Gastroesophageal sphincter (tissue), 4 donors: ENCODE data around the gene CHTOP. TPM values are rescaled to one million over a fixed set of nuclear protein-coding genes. Genes with fewer than 3 reads are reported as not detected.

Experiments used
- ATAC-seq: fragments of 150-250 bp; one replicate; pipeline ENCODE4 v1.9.1; 2016; ENCODE audit warnings: mild to moderate bottlenecking, moderate library complexity
- H3K27ac ChIP-seq, 4 donors: fragments of 200-600 bp; sonication (generic) in 3 of 4; 1 replicate in 3 of 4; 2 replicates in 1 of 4; pipeline ENCODE4 v1.5.1; 2016 to 2019
- H3K27me3 ChIP-seq: fragments of 200-600 bp; sonication (generic); one replicate; pipeline ENCODE4 v1.5.1; 2019
- H3K36me3 ChIP-seq, 2 donors: fragments of 200-600 bp; sonication (generic); one replicate each; pipeline ENCODE4 v1.5.1; 2019; ENCODE audit warnings: control low read depth in 1 of 2
- H3K4me1 ChIP-seq, 3 donors: fragments of 200-600 bp; sonication (generic); 1 replicate in 2 of 3; 2 replicates in 1 of 3; pipeline ENCODE4 v1.5.1; 2016 to 2019; ENCODE audit warnings: control low read depth in 2 of 3
- H3K4me3 ChIP-seq, 2 donors: fragments of 200-600 bp; sonication (generic); one replicate each; pipeline ENCODE4 v1.5.1; 2019; ENCODE audit warnings: mild to moderate bottlenecking in 1 of 2, moderate library complexity in 1 of 2
- H3K9me3 ChIP-seq, 3 donors: fragments of 200-600 bp; sonication (generic); one replicate each; pipeline ENCODE4 v1.5.1; 2017 to 2019; ENCODE audit warnings: control low read depth in 2 of 3
- EP300 ChIP-seq: sonication (generic); formaldehyde crosslinking; IDR thresholded peaks from one replicate; pipeline ENCODE4 v1.6.1; 2017; ENCODE audit warnings: antibody characterized with exemption, mild to moderate bottlenecking
- POLR2A ChIP-seq, 2 donors: fragments of 450-650 bp; IDR thresholded peaks; one replicate each; pipeline ENCODE4 v1.6.1; 2017; ENCODE audit warnings: antibody characterized with exemption in 2 of 2, mild to moderate bottlenecking in 2 of 2, moderate library complexity in 1 of 2
- POLR2AphosphoS5 ChIP-seq: sonication (generic); formaldehyde crosslinking; IDR thresholded peaks from one replicate; pipeline ENCODE4 v1.6.1; 2017; ENCODE audit warnings: antibody characterized with exemption
- WGBS, 2 donors: methylation state at CpG; one replicate each; pipeline ENCODE4 v1.1.5; 2018; ENCODE audit warnings: low coverage in 1 of 2; 5-methylcytosine and 5-hydroxymethylcytosine counted together
- total RNA-seq, 4 donors: library from RNA; depleted of rRNA; stranded (reverse); fragments of >200 nt; gene quantifications; one replicate each; pipeline ENCODE4 v1.1.0, GENCODE V29; 2016
- TF ChIP-seq, protein P1 (sequence below), 4 experiments: fragments of 200-600 bp in 2 of 4; fragments of 450-650 bp in 2 of 4; sonication (generic) in 1 of 4; IDR thresholded peaks; one replicate each; pipeline ENCODE4 v1.5.1; 2017 to 2019; ENCODE audit warnings: antibody characterized with exemption in 4 of 4, mild to moderate bottlenecking in 2 of 4, moderate library complexity in 2 of 4

CHTOP gene
- total RNA-seq, 4 donors from 2014 or later, result 33.7 to 57.0 (median 42.2) TPM

DNA sequence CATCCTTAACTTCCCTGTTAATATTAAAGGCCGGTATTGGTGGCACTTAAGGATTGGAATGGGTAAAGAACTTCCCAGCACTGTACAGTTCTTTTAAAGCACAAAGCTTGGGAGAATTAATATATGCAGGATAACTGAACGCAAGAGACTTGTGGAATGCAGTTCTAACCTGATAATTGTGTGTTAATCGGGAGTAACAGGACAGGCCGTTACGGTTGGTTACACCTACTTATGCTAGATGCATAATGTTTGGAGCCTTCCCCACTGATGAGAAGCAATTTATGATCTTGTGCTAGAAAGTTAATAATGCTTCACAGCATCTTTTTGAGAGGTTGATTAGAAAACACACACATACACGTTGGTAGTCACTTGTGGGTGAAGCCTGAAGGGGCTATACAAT lies 7.0 kb downstream of the CHTOP start:
- ATAC-seq, result no peak
- TF ChIP-seq POLR2A (IDR thresholded peaks at IDR 0.05) (no peak), EP300 (no peak), POLR2AphosphoS5 (no peak)
- TF ChIP-seq, protein P1, sequence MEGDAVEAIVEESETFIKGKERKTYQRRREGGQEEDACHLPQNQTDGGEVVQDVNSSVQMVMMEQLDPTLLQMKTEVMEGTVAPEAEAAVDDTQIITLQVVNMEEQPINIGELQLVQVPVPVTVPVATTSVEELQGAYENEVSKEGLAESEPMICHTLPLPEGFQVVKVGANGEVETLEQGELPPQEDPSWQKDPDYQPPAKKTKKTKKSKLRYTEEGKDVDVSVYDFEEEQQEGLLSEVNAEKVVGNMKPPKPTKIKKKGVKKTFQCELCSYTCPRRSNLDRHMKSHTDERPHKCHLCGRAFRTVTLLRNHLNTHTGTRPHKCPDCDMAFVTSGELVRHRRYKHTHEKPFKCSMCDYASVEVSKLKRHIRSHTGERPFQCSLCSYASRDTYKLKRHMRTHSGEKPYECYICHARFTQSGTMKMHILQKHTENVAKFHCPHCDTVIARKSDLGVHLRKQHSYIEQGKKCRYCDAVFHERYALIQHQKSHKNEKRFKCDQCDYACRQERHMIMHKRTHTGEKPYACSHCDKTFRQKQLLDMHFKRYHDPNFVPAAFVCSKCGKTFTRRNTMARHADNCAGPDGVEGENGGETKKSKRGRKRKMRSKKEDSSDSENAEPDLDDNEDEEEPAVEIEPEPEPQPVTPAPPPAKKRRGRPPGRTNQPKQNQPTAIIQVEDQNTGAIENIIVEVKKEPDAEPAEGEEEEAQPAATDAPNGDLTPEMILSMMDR (IDR thresholded peaks at IDR 0.05), result no peak
- H3K9me3 ChIP-seq, result no peaks in the 10 kb centered on the region

DNA sequence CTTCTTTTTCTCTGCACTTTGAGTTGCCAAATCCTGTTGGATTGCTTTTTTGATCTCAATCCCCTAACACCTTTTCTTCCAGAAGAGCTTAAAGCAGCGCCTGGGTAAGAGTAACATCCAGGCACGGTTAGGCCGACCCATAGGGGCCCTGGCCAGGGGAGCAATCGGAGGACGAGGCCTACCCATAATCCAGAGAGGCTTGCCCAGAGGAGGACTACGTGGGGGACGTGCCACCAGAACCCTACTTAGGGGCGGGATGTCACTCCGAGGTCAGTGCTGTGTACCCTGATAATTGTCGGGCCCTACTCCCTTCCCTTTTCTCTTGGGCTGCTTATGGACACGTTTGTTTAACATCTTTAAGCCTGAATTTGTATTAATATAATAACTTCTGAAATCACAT lies 8.3 kb downstream of the CHTOP start:
- Histone ChIP-seq H3K4me1 (peaks cover 0 to 66% (median 8%) of the 10 kb centered on the region in 3 donors), H3K9me3 (no peaks in the 10 kb centered on the region), H3K36me3 (peaks cover 0 to 100% of the 10 kb centered on the region in 2 donors), H3K27me3 (no peaks in the 10 kb centered on the region), H3K4me3 (no peak overlapping the region), H3K27ac (no peak overlapping the region)
- TF ChIP-seq, protein P1 (IDR thresholded peaks at IDR 0.05), result no peak
- TF ChIP-seq POLR2AphosphoS5 (no peak), EP300 (no peak)
- 73 to 79% methylated on average over 8 of the region's 11 CpGs for WGBS, 2 donors
- no peak for ATAC-seq

More for the DNA sequence above, 7.0 kb downstream of the CHTOP start:
- H3K36me3 ChIP-seq, result peaks cover 0 to 100% of the 10 kb centered on the region in 2 donors
- H3K27ac ChIP-seq, result peak overlapping the region in 1 of 4 donors; percentile 26
- WGBS, 2 donors, result 53 to 61% methylated on average over 6 of the region's 6 CpGs
- no peak overlapping the region for H3K4me3 ChIP-seq
- H3K4me1 ChIP-seq, result peaks cover 0 to 79% (median 9%) of the 10 kb centered on the region in 3 donors
- H3K27me3 ChIP-seq, result no peaks in the 10 kb centered on the region

DNA sequence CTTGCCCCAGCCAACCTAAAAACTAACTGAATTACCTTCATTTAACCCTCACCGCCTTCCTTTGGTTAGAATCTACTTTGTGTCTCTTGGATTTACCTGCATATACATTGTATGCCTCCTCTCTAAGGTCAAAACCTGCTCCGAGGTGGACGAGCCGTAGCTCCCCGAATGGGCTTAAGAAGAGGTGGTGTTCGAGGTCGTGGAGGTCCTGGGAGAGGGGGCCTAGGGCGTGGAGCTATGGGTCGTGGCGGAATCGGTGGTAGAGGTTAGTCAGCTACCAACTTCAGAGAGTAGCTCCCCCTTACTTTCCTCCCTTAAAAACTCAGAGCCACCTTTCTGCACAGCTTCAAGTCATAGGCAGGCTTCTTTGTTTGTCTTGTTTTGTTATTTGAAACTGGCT lies 9.2 kb downstream of the CHTOP start:
- Histone ChIP-seq H3K27ac (peak overlapping the region in 2 of 4 donors; percentile 24 to 53), H3K27me3 (no peaks in the 10 kb centered on the region), H3K4me1 (peaks cover 0 to 57% (median 8%) of the 10 kb centered on the region in 3 donors), H3K36me3 (peaks cover 0 to 91% of the 10 kb centered on the region in 2 donors), H3K9me3 (no peaks in the 10 kb centered on the region), H3K4me3 (no peak overlapping the region)
- 83 to 86% methylated on average over 9 to 11 of the region's 11 CpGs for WGBS, 2 donors
- no peak for ATAC-seq
- TF ChIP-seq EP300 (no peak), POLR2AphosphoS5 (no peak), POLR2A (IDR thresholded peaks at IDR 0.05) (no peak)
- TF ChIP-seq, protein P1 (IDR thresholded peaks at IDR 0.05), result no peak

DNA sequence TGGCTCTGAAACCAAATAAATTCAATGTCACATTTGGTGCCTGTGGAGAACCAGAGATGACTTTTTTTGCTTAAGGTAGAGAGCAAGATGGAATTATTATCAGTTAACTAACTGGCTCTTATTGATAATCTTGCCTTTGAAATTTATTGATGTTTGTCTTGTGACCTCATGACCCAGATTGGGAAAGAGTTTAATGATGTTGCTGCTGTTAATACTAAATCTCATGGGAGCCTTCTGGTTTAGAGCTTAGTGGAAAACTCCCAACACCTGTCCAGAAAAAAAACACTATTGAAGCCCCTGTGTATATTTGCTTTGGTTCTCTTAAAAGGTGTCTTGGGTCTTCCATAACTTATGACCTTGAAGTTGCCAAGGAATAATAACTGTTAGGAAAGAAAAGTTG lies 9.9 kb downstream of the CHTOP start:
- no peaks in the 10 kb centered on the region for H3K9me3 ChIP-seq
- no peak for TF ChIP-seq POLR2AphosphoS5
- no peak for TF ChIP-seq EP300
- TF ChIP-seq, protein P1 (IDR thresholded peaks at IDR 0.05), result no peak
- TF ChIP-seq POLR2A (IDR thresholded peaks at IDR 0.05), result no peak
- H3K4me1 ChIP-seq, result peaks cover 0 to 51% (median 8%) of the 10 kb centered on the region in 3 donors
- no peak overlapping the region for H3K4me3 ChIP-seq
- H3K27ac ChIP-seq, result peak overlapping the region in 2 of 4 donors; percentile 47 to 53
- no peak for ATAC-seq
- peaks cover 0 to 84% of the 10 kb centered on the region in 2 donors for H3K36me3 ChIP-seq
- H3K27me3 ChIP-seq, result no peaks in the 10 kb centered on the region

DNA sequence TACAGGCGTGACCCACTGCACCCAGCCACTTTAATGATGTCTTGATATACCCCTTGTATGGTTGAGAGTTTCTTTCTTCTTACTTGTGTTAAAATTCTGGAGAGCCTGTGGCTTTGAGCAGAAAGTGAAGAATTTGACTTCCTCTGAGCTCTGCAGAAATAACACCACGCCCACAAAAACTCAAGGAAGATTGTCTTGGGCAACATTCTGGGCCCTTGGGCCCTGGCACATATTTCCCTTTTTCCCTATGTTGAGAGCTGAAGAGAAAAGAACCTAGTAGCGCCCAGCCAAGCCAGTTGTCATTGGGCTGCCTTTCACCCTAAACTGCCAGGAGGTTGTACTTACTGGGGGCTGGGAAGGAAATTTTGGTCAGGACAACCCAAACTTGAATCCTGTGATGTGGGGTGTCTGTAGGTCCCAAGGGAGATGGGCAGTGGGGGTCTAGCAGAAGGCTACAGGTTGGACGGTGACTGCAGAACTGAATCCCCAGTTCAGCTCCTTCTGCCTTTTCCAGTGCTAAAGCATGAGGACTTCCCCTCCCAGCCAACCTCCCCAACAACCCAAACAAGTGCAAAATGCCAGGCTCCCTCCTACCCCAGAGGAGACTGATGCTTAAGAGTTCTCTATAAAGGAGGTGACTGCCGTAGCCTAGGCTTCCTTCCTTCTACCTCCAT lies 12.9 kb downstream of the CHTOP start:
- Histone ChIP-seq H3K9me3 (no peaks in the 10 kb centered on the region), H3K27ac (peak overlapping the region in 2 of 4 donors; percentile 25 to 55), H3K27me3 (no peaks in the 10 kb centered on the region), H3K4me3 (no peak overlapping the region), H3K4me1 (peaks cover 0 to 31% (median 8%) of the 10 kb centered on the region in 3 donors), H3K36me3 (peaks cover 0 to 54% of the 10 kb centered on the region in 2 donors)
- TF ChIP-seq, protein P1 (IDR thresholded peaks at IDR 0.05), result no peak
- no peak for TF ChIP-seq POLR2AphosphoS5
- TF ChIP-seq EP300, result no peak
- no peak for TF ChIP-seq POLR2A (IDR thresholded peaks at IDR 0.05)
- peak; percentile 60 for ATAC-seq
- WGBS, 2 donors, result 83% methylated on average over 4 of the region's 5 CpGs; no CpG with 5 or more reads in 1 of the 2 donors
